Measurements from ENCODE around the gene XYLB.

GRCh38 chr3:38325256-38325655 is 21.3 kb upstream of the XYLB start:
- TF ChIP-seq ZNF274 (IDR thresholded peaks at IDR 0.05; ENCODE audit: low read depth, low read length) = no peak
- no peak for TF ChIP-seq YY1 (IDR thresholded peaks at IDR 0.05; ENCODE audit: insufficient read depth, insufficient read length)
